Panc1 (cell line): ENCODE results near the gene OR2G6. TPM values are rescaled to one million over a fixed set of nuclear protein-coding genes. Genes with fewer than 3 reads are reported as not detected.

ENCODE experiments used
- ATAC-seq: fragments of 200-7000 bp; cut with Tn5 transposase; 2 replicates; pipeline ENCODE4 v1.9.1; 2020; ENCODE audit warnings: mild to moderate bottlenecking, moderate library complexity
- BruUV-seq: library from RNA; stranded (reverse); fragments of 400-500 nt; replicated peaks from 2 replicates; lab custom pipeline; 2021; lab: Mats Ljungman, UMichigan
- CTCF ChIA-PET: fragments of 300-600 bp; sonication (Branson Sonifier 250); formaldehyde crosslinking; loops from one replicate; lab custom pipeline; 2022; ENCODE audit warnings: antibody characterized with exemption; lab: Charles Lee
- POLR2A ChIA-PET: fragments of 300-600 bp; sonication (Branson Sonifier 250); formaldehyde crosslinking; loops from one replicate; lab custom pipeline; 2022; ENCODE audit warnings: antibody characterized with exemption; lab: Charles Lee
- DNase-seq: peaks from one replicate; pipeline ENCODE4 v3.0.0-alpha.2; 2010; ENCODE audit warnings: low read depth, low spot score
- H3K27ac ChIP-seq: 2 replicates; pipeline ENCODE4 v1.5.1; 2011; ENCODE audit warnings: mild to moderate bottlenecking, low read length, inconsistent platforms
- H3K27me3 ChIP-seq: fragments of 200-500 bp; sonication (Bioruptor generic); 2 replicates; pipeline ENCODE4 v1.6.0; 2014; ENCODE audit warnings: low read length, inconsistent platforms; ENCODE audit not compliant: control insufficient read depth, insufficient read depth
- H3K36me3 ChIP-seq: fragments of 200-500 bp; sonication (Bioruptor generic); 2 replicates; pipeline ENCODE4 v1.5.1; 2014; ENCODE audit warnings: inconsistent platforms, mild to moderate bottlenecking, low read length, moderate library complexity; ENCODE audit not compliant: control insufficient read depth, insufficient read depth
- H3K4me1 ChIP-seq: 2 replicates; pipeline ENCODE4 v1.5.1; 2011; ENCODE audit warnings: inconsistent platforms, mild to moderate bottlenecking, low read length, moderate library complexity; ENCODE audit not compliant: control insufficient read depth, insufficient read depth
- H3K4me3 ChIP-seq, 2 experiments: 2 replicates each; pipeline ENCODE4 v1.5.1; 2011 to 2012; ENCODE audit warnings: low read depth in 2 of 2, low read length in 2 of 2, mild to moderate bottlenecking in 2 of 2, inconsistent platforms in 1 of 2, moderate library complexity in 1 of 2
- H3K9me3 ChIP-seq: fragments of 200-500 bp; sonication (Bioruptor generic); 2 replicates; pipeline ENCODE4 v1.5.1; 2014; ENCODE audit warnings: low read depth, mild to moderate bottlenecking, inconsistent platforms, low read length, moderate library complexity; ENCODE audit not compliant: control insufficient read depth, insufficient read depth
- CTCF ChIP-seq: fragments of 450-650 bp; IDR thresholded peaks from 2 replicates; pipeline ENCODE4 v1.5.1; 2017; ENCODE audit warnings: mild to moderate bottlenecking
- POLR2AphosphoS5 ChIP-seq: IDR thresholded peaks from 2 replicates; pipeline ENCODE4 v1.6.1; 2012; ENCODE audit warnings: mild to moderate bottlenecking, low read depth, low read length, moderate library complexity
- REST ChIP-seq, 2 experiments: IDR thresholded peaks; 2 replicates each; pipeline ENCODE4 v1.6.1; 2011 to 2012; ENCODE audit warnings: low read depth in 2 of 2, control low read depth in 1 of 2, low read length in 1 of 2, mild to moderate bottlenecking in 1 of 2, moderate library complexity in 1 of 2; ENCODE audit not compliant: insufficient read depth in 1 of 2
- SIN3A ChIP-seq: IDR thresholded peaks from 2 replicates; pipeline ENCODE4 v1.6.1; 2012; ENCODE audit warnings: low read depth, mild to moderate bottlenecking, low read length, moderate library complexity, borderline replicate concordance; ENCODE audit not compliant: insufficient read depth
- TCF7L2 ChIP-seq: IDR thresholded peaks from 2 replicates; pipeline ENCODE4 v1.6.1; 2011; ENCODE audit warnings: mild to moderate bottlenecking, low read depth, low read length, inconsistent platforms
- in situ Hi-C: cut with HindIII; loops from 2 replicates; pipeline ENCODE4 v1.10.0; 2016; ENCODE audit warnings: low sequenced_read_pairs, low pct_unique_long_range_greater_than_20kb
- intact Hi-C: fragments of 100-400 bp; cut with micrococcal nuclease; formaldehyde crosslinking; loops from one replicate; pipeline ENCODE4 v1.10.0; 2022; ENCODE audit not compliant: unreplicated experiment
- total RNA-seq: library from RNA; stranded (reverse); gene quantifications from one replicate; pipeline ENCODE4 v1.2.1, GENCODE V29; 2021; ENCODE audit not compliant: unreplicated experiment

OR2G6 gene
- total RNA-seq, 1 experiment from 2014 or later: not detected

GRCh38 chr1:248576260-248576980 is 68.5 kb downstream of the OR2G6 start:
- in situ Hi-C loops (no loop called here), intact Hi-C loops (no loop called here)
- H3K4me3 ChIP-seq: no peak overlapping the region
- BruUV-seq: no TSS peak
- no peak for ATAC-seq
- no peaks in the 10 kb centered on the region for H3K27me3 ChIP-seq
- H3K36me3 ChIP-seq: no peaks in the 10 kb centered on the region
- TF ChIP-seq SIN3A: no peak
- no peak for TF ChIP-seq REST (IDR thresholded peaks at IDR 0.05; ENCODE audit: insufficient read depth in 1 of 2, low read depth in 2 of 2, low read length in 1 of 2)
- no peak for TF ChIP-seq POLR2AphosphoS5
- TF ChIP-seq CTCF: no peak
- TF ChIP-seq TCF7L2: no peak
- CTCF ChIA-PET: no interaction called here
- POLR2A ChIA-PET: no interaction called here
- no peaks in the 10 kb centered on the region for H3K9me3 ChIP-seq
- no peak for DNase-seq
- H3K4me1 ChIP-seq: no peaks in the 10 kb centered on the region
- H3K27ac ChIP-seq: no peak overlapping the region

Other genes with a start within 250 kb of the OR2G6 start
- not detected for gene OR2T33, start 230.1 kb upstream of the OR2G6 start, total RNA-seq
- gene OR2T12, start 204.6 kb upstream of the OR2G6 start, total RNA-seq: not detected
- not detected for gene OR2M7, start 183.5 kb upstream of the OR2G6 start, total RNA-seq
- not detected for gene OR14C36, start 159.3 kb upstream of the OR2G6 start, total RNA-seq
- gene OR2T4, start 146.4 kb upstream of the OR2G6 start, total RNA-seq: not detected
- not detected for gene OR2T6, start 132.3 kb upstream of the OR2G6 start, total RNA-seq
- not detected for gene OR2T1, start 105.0 kb upstream of the OR2G6 start, total RNA-seq
- not detected for gene OR2T2, start 62.4 kb upstream of the OR2G6 start, total RNA-seq
- not detected for gene OR2T3, start 34.7 kb upstream of the OR2G6 start, total RNA-seq
- gene OR2T5, start 19.5 kb upstream of the OR2G6 start, total RNA-seq: not detected
- not detected for gene OR2T29, start 54.7 kb downstream of the OR2G6 start, total RNA-seq
- gene OR2T34, start 66.7 kb downstream of the OR2G6 start, total RNA-seq: not detected
- not detected for gene OR2T10, start 89.6 kb downstream of the OR2G6 start, total RNA-seq
- gene OR2T11, start 127.0 kb downstream of the OR2G6 start, total RNA-seq: not detected
- not detected for gene OR2T35, start 137.2 kb downstream of the OR2G6 start, total RNA-seq
- gene OR2T27, start 147.5 kb downstream of the OR2G6 start, total RNA-seq: not detected
- gene OR14I1, start 194.7 kb downstream of the OR2G6 start, total RNA-seq: not detected
- not detected for gene LYPD8, start 247.7 kb downstream of the OR2G6 start, total RNA-seq